Ascending aorta (tissue), 2 donors: ENCODE data around the gene VSTM2L. TPM values are rescaled to one million over a fixed set of nuclear protein-coding genes. Genes with fewer than 3 reads are reported as not detected.

ENCODE experiments used
- DNase-seq, 2 donors: peaks; one replicate each; pipeline ENCODE4 v3.0.0-alpha.2; 2019; ENCODE audit warnings: low spot score in 2 of 2
- H3K27ac ChIP-seq, 2 donors: fragments of 200-600 bp; sonication (generic); one replicate each; pipeline ENCODE4 v1.5.1; 2016 to 2017; ENCODE audit warnings: mild to moderate bottlenecking in 1 of 2
- H3K27me3 ChIP-seq: fragments of 200-600 bp; sonication (generic); one replicate; pipeline ENCODE4 v1.5.1; 2017
- H3K36me3 ChIP-seq, 2 donors: fragments of 200-600 bp; sonication (generic); one replicate each; pipeline ENCODE4 v1.5.1; 2016
- H3K4me1 ChIP-seq, 2 donors: fragments of 200-600 bp; sonication (generic); one replicate each; pipeline ENCODE4 v1.5.1; 2016 to 2017; ENCODE audit warnings: mild to moderate bottlenecking in 1 of 2
- H3K4me3 ChIP-seq, 2 donors: fragments of 200-600 bp; sonication (generic); one replicate each; pipeline ENCODE4 v1.5.1; 2016 to 2017; ENCODE audit warnings: mild to moderate bottlenecking in 1 of 2
- H3K9me3 ChIP-seq, 2 donors: fragments of 200-600 bp; sonication (generic); one replicate each; pipeline ENCODE4 v1.5.1; 2016
- CTCF ChIP-seq, 3 experiments: fragments of 200-600 bp in 2 of 3; fragments of 450-650 bp in 1 of 3; sonication (generic) in 2 of 3; IDR thresholded peaks; one replicate each; pipeline ENCODE4 v1.5.1; 2016 to 2019; ENCODE audit warnings: antibody characterized with exemption in 3 of 3, mild to moderate bottlenecking in 1 of 3, moderate library complexity in 1 of 3
- intact Hi-C: fragments of 100-400 bp; cut with DNase I; formaldehyde crosslinking; loops from one replicate; pipeline ENCODE4 v1.15.1; 2023
- total RNA-seq: library from RNA; depleted of rRNA; stranded (reverse); fragments of >200 nt; gene quantifications from one replicate; pipeline ENCODE4 v1.1.0, GENCODE V29; 2016

Gene VSTM2L
- total RNA-seq, 1 donor from 2014 or later = 1.1 TPM

- no peak for DNase-seq
- Histone ChIP-seq H3K27ac (no peak overlapping the region), H3K36me3 (peaks cover 32 to 57% of the 10 kb centered on the region in 2 donors), H3K9me3 (no peaks in the 10 kb centered on the region), H3K27me3 (no peaks in the 10 kb centered on the region), H3K4me1 (no peaks in the 10 kb centered on the region), H3K4me3 (no peak overlapping the region)
- intact Hi-C loops = no loop called here
- no peak for TF ChIP-seq CTCF (IDR thresholded peaks at IDR 0.05)
Observed at GRCh38 chr20:37869334-37869861, 33.5 kb upstream of the VSTM2L start.

GRCh38 chr20:37870294-37870693, 32.6 kb upstream of the VSTM2L start:
- Histone ChIP-seq H3K9me3 (no peaks in the 10 kb centered on the region), H3K27me3 (no peaks in the 10 kb centered on the region), H3K4me1 (no peaks in the 10 kb centered on the region), H3K36me3 (peaks cover 29 to 58% of the 10 kb centered on the region in 2 donors), H3K27ac (no peak overlapping the region), H3K4me3 (no peak overlapping the region)
- no peak for TF ChIP-seq CTCF (IDR thresholded peaks at IDR 0.05)
- DNase-seq = no peak
- intact Hi-C loops = loop anchor here (10.0 kb wide), 1 partner anchor 55 kb away; no protein-coding TSS in a partner anchor

- Histone ChIP-seq H3K27ac (no peak overlapping the region), H3K4me3 (no peak overlapping the region), H3K4me1 (no peaks in the 10 kb centered on the region), H3K36me3 (peaks cover 29 to 50% of the 10 kb centered on the region in 2 donors), H3K9me3 (no peaks in the 10 kb centered on the region), H3K27me3 (no peaks in the 10 kb centered on the region)
- DNase-seq = no peak
- intact Hi-C loops = loop anchor here (10.0 kb wide), 1 partner anchor 57 kb away; no protein-coding TSS in a partner anchor
- no peak for TF ChIP-seq CTCF (IDR thresholded peaks at IDR 0.05)
Observed at GRCh38 chr20:37871751-37872150, 31.2 kb upstream of the VSTM2L start.

GRCh38 chr20:37872161-37872560, 30.8 kb upstream of the VSTM2L start:
- no peak for DNase-seq
- no peaks in the 10 kb centered on the region for H3K4me1 ChIP-seq
- H3K36me3 ChIP-seq = peaks cover 29 to 50% of the 10 kb centered on the region in 2 donors
- intact Hi-C loops = loop anchor here (10.0 kb wide), 1 partner anchor 57 kb away; no protein-coding TSS in a partner anchor
- H3K27me3 ChIP-seq = no peaks in the 10 kb centered on the region
- TF ChIP-seq CTCF (IDR thresholded peaks at IDR 0.05) = no peak
- no peak overlapping the region for H3K27ac ChIP-seq
- H3K4me3 ChIP-seq = no peak overlapping the region
- H3K9me3 ChIP-seq = no peaks in the 10 kb centered on the region

- intact Hi-C loops = loop anchor here (10.0 kb wide), 1 partner anchor 59 kb away; no protein-coding TSS in a partner anchor
- Histone ChIP-seq H3K4me1 (no peaks in the 10 kb centered on the region), H3K4me3 (no peak overlapping the region), H3K9me3 (no peaks in the 10 kb centered on the region), H3K27ac (no peak overlapping the region), H3K36me3 (peaks cover 24 to 47% of the 10 kb centered on the region in 2 donors), H3K27me3 (no peaks in the 10 kb centered on the region)
- DNase-seq = no peak
- TF ChIP-seq CTCF (IDR thresholded peaks at IDR 0.05) = no peak
Observed at GRCh38 chr20:37873884-37874283, 29.0 kb upstream of the VSTM2L start.
